Activated gamma-delta T cell treated with anti-CD3 and anti-CD28 coated beads, Interleukin-2, amount 50 U/mL, for 16 hours (primary cell): ENCODE data around the gene PACSIN1.

Experiments
- DNase-seq: peaks from one replicate; pipeline ENCODE4 v3.0.0-alpha.2; 2020; ENCODE audit warnings: low read depth

Gene PACSIN1

GRCh38 chr6:34514593-34515472 lies 49.0 kb downstream of the PACSIN1 start:
- DNase-seq: no peak

GRCh38 chr6:34515473-34516387 lies 49.9 kb downstream of the PACSIN1 start:
- no peak for DNase-seq

- no peak for DNase-seq
Measured at GRCh38 chr6:34516391-34517324, 50.8 kb downstream of the PACSIN1 start.

GRCh38 chr6:34517461-34517881 lies 51.6 kb downstream of the PACSIN1 start:
- DNase-seq: no peak

- no peak for DNase-seq
Measured at GRCh38 chr6:34517966-34518365, 52.1 kb downstream of the PACSIN1 start.

GRCh38 chr6:34518669-34519365 lies 52.9 kb downstream of the PACSIN1 start:
- no peak for DNase-seq

- no peak for DNase-seq
Measured at GRCh38 chr6:34519971-34520644, 54.2 kb downstream of the PACSIN1 start.

GRCh38 chr6:34520645-34521462 lies 55.0 kb downstream of the PACSIN1 start:
- DNase-seq: no peak

- no peak for DNase-seq
Measured at GRCh38 chr6:34521463-34522285, 55.8 kb downstream of the PACSIN1 start.

GRCh38 chr6:34522761-34523160 lies 56.9 kb downstream of the PACSIN1 start:
- DNase-seq: no peak

GRCh38 chr6:34523441-34524206 lies 57.7 kb downstream of the PACSIN1 start:
- DNase-seq: no peak

- DNase-seq: no peak
Measured at GRCh38 chr6:34524499-34524898, 58.6 kb downstream of the PACSIN1 start.

GRCh38 chr6:34524971-34525370 lies 59.1 kb downstream of the PACSIN1 start:
- no peak for DNase-seq

- DNase-seq: no peak
Measured at GRCh38 chr6:34525431-34526175, 59.7 kb downstream of the PACSIN1 start.

GRCh38 chr6:34526241-34526972 lies 60.5 kb downstream of the PACSIN1 start:
- no peak for DNase-seq

GRCh38 chr6:34526992-34527728 lies 61.3 kb downstream of the PACSIN1 start:
- DNase-seq: peak; percentile 93
